Endometrium (tissue), 2 donors: ENCODE measurements around the gene RIMBP3C.
"Not testable (repeated sequence)": the region's sequence is repeated elsewhere in the genome, so short reads cannot be mapped to it uniquely, and the experiment has no call there.

Experiments used
- FAIRE-seq: peaks from 2 replicates; lab custom pipeline; 2012; peaks lifted over from hg19 to GRCh38; lab: Jason Lieb, UNC
- donor health status: control.
- donor health status: control.

The RIMBP3C gene

DNA sequence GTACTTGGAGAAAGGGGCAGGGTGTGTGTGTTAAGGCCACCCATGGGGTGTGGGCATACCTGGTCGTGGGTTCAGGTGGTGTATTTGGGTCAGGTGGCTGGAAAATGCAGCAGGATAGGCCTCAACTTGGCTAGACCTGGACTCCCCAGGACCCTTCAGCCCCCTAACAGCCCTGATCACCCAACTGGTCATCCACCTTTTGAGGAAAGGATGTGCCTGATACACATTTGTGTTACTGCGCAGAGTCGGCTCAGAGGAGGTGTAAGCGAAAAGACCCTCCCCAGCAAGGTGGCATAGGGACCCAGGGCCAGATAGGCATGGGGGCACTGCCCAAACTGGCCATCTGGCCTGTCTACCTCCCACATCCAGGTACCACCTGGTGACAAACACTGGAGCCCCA lies at the start of gene RIMBP3C:
Gene RIMBP3C, minus strand, starts transcription at position 101 of the 400 bp plus-strand sequence. CDS start 485 bp downstream, outside the sequence.
- FAIRE-seq, result not testable (repeated sequence)

DNA sequence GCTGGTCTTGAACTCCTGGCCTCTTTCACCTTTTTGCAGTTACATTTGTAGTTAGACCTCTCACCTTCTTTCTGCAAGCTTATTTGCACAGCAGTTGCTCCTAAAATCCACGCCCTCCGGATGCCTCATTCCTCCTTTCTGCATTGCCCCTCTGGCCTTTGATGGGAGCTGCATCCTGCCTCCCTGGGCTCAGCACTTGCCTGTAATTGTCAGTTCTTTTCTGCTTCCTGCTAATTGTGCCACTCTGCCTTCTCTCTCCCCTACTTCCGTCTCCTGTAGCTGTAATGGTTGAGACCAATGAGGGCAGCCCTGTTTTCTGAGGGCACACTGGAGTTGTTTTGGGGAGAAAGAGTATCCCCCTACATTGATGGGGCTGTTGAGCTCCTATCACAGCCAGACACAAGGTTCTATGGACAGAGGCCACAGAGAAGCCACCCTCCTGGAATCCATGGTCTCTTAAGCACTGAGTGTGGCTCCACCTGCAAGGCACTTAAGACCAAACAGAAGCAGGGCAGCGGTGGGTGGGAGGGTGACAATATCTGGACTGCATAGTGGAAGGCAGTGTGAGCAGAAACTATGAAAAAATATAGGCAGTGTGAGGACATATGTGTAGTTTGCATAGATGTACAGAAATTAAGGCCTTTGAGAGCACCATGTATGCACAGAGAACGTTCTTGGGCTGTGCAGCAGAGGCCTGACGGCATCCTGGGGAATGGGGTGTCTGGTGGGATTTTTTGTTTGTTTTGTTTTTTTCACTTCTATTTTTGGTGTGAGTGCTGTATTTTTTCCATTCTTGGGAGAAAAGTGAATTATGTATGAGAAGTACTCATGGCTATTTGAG lies 48.0 kb upstream of the RIMBP3C start:
- no peak for FAIRE-seq

- no peak for FAIRE-seq
These were observed 47.0 kb upstream of the RIMBP3C start for GRCh38 chr22:21598302-21598701.

GRCh38 chr22:21596356-21597135 lies 45.3 kb upstream of the RIMBP3C start:
- FAIRE-seq, result not testable (repeated sequence)

DNA sequence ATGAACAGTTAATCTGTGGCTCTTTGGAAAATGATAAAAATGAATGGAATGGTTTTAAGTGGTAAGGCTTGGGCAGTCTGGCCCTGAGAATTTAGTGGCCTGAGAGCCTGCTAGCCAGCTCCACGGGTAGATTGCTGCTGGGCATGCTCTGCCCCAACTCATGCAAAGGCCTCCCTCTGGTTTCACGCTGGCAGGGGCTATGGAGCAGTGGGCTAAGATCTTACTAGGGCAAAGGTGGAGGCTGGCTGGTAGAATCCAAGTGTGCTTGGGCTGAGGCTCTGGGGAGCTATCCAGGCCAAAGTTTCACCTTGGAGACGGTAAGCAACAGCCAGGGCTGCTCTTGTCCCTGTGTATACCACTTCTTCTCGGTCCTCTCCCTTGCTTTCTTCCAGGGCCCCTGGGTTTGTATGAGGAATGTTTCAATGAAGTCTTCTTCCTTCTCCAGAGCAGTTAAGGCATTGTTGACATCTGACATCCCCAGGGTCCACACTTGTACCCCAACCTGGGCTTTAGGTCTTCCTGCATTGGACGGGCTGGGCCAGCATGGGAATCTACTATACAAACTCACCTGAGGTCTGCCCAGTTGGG lies 43.7 kb upstream of the RIMBP3C start:
- FAIRE-seq, result no peak

DNA sequence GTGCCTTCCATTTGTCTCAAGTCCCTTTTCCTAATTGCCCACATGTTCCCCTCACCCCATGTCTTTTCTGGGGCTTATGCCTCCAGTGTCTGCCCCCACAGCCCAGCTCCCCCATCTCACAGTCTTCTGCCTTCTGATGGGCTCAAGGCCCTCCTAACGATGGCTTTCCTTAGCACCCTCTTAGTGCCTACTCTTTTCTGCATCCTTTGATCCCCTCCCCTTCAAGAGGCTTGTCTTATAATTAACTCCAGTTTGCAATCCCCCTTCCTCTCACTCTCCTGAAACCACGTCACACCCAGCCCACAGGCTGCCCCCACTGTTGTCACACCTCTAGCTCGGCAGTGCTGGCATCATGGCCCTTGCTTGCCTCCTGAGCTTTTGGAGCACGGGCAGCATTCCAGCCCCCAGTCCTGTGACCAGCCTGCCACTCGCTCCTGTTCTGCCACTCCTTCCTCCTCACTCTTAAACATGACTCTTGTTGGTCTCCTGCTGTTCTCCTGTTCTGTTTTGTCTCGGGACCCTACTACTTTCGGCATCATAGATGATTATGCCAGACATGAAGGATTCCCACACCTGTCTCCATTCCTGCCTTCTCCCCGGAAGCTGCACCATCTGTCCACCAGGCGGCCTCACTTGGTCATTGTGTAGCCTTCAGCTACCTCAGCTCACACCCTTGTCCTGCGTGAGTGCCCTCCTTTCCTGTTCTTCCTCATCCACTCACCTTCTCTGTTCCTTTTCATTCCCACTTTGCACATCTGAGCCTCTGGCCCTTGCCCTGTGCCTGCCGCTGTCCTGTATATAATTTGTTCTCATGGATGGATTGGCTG lies 42.4 kb upstream of the RIMBP3C start:
- no peak for FAIRE-seq

GRCh38 chr22:21592422-21592821 lies 41.2 kb upstream of the RIMBP3C start:
- no peak for FAIRE-seq

DNA sequence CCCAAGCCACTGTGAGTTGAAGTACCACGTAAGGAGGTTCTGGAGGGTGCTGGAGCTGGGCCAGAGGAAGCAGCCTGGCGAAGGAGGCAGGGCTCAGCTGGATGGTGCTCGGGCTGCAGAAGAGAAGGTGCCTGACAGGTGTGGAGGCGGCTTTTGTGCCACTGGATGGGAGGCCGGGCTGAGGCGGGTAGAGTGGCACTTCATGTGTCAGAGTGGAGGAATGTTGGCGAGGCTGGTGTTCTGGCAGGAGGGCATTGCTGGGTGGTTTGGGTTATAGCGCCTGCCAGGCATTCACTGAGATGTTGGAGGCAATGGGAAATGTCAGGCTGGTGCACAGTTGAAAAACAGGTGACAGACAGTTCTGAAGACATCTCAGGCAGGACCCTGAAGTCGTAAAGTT lies 40.4 kb upstream of the RIMBP3C start:
- FAIRE-seq, result no peak

DNA sequence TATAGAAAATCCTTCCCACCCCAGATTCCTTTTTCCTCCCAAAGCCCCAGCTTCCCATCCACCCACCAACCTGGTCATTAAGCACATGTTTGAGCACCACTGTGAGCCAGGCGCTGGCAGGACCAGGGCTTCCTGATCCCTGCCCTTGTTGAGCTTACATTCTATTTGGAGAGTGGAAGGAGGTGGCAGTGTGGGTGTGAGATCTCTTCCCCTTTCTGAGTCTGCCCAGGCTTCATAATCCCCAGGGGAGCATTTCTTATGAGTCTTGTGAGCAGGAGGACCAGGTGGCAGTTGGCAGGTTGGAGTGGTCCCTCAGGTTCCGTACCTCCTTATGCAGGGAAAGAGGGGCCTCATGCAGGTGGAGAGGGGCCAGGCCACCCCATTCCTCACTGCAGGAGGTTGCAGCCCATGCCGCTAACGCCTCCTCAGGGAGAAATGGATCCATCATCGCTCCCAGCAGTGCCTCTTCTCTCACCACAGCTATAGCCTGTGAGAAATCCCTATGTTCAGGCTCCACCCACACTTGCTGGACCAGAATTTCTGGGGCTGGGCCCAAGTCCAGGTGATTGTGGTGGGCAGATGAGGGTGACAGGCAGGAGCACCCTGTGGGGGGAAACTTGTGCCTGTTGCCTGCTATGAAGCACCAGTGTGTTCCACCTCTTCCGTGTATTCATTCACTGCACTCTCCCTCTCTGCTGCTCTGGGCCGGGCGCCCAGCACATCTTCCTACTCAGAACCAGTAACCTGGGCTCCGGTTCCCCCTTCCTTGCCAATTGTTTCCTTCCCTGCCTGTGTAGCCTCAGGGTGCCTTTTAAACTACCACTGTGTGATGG lies 39.8 kb upstream of the RIMBP3C start:
- no peak for FAIRE-seq

- FAIRE-seq, result no peak
These were observed 38.1 kb upstream of the RIMBP3C start for GRCh38 chr22:21589396-21589795.

DNA sequence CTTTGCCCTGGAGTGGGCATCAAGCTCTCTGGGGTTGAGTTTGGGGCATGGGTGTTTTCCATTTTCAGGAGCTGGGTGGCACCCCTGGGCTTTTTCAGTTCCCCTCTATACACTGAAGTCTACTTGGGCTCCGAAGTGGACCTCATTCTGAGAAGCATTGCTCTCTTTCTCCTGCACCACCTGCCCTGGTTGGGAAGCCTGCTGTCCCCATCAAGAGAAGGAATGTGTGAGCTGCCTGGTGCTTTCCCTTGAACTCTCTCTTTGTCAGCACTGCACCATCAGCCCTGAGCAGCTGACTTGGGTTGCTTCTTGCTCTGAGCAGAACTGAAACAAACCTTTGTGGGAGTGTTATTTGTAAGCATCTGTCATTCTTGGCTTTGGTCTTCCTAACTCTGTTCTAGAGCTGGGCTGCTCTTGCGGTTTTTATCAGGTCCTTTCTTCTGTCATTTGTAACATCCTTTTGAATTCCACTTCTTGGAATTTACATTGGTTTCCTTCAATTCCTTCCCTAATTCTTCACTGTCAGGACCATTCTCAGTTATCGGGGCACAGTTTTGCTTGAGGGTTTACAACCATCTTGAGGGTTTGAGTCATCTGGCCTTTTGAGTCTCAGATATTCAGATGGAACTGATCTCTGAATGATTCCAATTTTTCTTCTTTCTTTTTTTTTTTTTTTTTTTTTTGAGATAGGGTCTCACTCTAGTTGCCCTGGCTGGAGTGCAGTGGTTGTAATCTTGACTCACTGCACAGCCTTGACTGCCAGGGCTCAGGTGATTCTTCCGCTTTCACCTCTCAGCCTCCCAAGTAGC lies 36.7 kb upstream of the RIMBP3C start:
- FAIRE-seq, result no peak

GRCh38 chr22:21585389-21585788 lies 34.1 kb upstream of the RIMBP3C start:
- no peak for FAIRE-seq

DNA sequence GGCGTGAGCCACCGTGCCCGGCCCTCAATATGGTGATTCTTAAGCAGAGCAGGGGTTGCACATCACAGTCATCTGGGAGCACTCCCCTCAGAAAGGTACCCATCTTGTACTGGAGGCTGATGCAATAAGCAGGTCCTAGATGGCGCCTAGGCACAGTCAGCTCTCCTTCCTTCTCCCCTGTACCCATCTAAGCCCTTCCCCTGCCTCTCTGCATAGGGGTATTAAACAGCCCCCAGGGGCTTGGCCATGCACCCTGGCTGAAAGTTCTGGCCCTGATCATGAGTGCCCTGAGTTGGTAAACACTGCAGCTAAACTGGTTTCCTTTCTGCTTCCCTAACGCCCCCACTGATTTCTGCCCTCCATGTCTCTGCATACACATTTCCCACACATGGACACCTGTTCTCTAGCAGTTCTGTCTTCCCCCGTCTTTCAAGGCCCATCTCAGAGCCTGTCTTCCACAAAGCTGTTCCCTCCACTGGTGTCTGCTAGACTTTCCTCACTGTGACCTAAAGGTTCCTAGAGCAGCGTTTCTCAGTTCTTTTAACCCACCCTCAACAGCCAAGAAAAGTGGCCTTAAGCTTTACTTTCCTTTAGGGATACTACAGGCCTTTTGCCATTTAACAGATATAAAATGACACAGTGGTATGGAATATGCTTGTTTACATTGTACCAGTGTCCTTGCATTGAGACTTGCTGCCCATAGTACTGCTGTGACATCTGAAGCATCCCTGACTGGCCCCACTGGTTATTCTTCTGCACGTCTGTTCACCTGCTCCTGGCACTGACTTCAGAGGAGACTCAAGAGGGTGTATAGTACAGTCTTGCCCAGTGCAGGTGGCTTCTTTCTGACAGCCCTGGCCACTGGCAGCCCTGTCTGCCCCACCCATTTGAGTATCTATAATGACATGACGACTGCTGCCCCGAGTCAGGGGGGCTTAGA lies 31.8 kb upstream of the RIMBP3C start:
- FAIRE-seq, result no peak

GRCh38 chr22:21581009-21581713 lies 29.9 kb upstream of the RIMBP3C start:
- FAIRE-seq, result not testable (repeated sequence)

- FAIRE-seq, result not testable (repeated sequence)
These were observed 29.4 kb upstream of the RIMBP3C start for GRCh38 chr22:21580623-21581007.

DNA sequence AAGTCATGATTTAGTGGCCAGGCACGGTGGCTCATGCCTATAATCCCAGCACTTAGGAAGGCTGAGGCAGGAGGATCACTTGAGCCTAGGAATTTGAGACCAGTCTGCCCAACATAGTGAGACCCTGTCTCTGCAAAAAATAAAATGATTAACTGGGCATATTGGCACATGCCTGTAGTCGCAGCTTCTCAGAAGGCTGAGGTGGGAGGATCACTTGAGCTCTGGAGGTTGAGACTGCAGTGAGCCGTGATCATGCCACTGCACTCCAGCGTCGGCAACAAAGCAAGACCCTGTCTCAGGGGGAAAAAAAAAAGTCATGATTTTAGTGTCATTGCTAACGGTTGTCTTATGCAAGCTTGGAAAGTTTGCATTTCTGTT lies 28.2 kb upstream of the RIMBP3C start:
- FAIRE-seq, result no peak

GRCh38 chr22:21573750-21574494 lies 22.7 kb upstream of the RIMBP3C start:
- FAIRE-seq, result no peak

GRCh38 chr22:21573293-21573734 lies 22.1 kb upstream of the RIMBP3C start:
- no peak for FAIRE-seq
